HG03064 (cell line): ENCODE measurements around the gene SLC25A48.
"Not testable (repeated sequence)": the region's sequence is repeated elsewhere in the genome, so short reads cannot be mapped to it uniquely, and the experiment has no call there.

Experiments used
- ATAC-seq: cut with Tn5 transposase; IDR thresholded peaks from one replicate; pipeline ENCODE4 v1.9.1; 2021; ENCODE audit warnings: low read depth; ENCODE audit not compliant: unreplicated experiment

The SLC25A48 gene

GRCh38 chr5:135829681-135830383, 4.6 kb upstream of the SLC25A48 start:
- no peak for ATAC-seq

DNA sequence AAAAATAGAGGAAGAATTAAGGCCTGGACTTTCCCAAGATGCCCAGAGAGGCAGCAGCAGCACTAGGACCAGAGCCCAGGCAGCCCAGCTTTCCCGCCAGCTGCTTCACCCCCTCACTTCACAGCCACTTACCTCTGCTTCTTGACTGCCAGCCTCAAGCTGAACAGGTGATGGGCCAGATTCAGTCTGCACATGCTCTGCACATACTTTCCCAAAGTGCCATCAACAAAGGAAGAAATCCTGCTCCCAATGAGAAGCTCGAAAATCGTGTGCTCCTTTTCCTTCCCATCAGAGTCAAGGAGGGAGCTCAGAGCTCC, 4.1 kb upstream of the SLC25A48 start:
- no peak for ATAC-seq

- ATAC-seq: no peak
Measured at GRCh38 chr5:135830876-135831275, 3.6 kb upstream of the SLC25A48 start.

- ATAC-seq: no peak
Measured at GRCh38 chr5:135831439-135831838, 3.0 kb upstream of the SLC25A48 start.

- no peak for ATAC-seq
Measured at GRCh38 chr5:135831851-135832555, 2.5 kb upstream of the SLC25A48 start.

GRCh38 chr5:135832941-135833920, 1.2 kb upstream of the SLC25A48 start:
- ATAC-seq: no peak

DNA sequence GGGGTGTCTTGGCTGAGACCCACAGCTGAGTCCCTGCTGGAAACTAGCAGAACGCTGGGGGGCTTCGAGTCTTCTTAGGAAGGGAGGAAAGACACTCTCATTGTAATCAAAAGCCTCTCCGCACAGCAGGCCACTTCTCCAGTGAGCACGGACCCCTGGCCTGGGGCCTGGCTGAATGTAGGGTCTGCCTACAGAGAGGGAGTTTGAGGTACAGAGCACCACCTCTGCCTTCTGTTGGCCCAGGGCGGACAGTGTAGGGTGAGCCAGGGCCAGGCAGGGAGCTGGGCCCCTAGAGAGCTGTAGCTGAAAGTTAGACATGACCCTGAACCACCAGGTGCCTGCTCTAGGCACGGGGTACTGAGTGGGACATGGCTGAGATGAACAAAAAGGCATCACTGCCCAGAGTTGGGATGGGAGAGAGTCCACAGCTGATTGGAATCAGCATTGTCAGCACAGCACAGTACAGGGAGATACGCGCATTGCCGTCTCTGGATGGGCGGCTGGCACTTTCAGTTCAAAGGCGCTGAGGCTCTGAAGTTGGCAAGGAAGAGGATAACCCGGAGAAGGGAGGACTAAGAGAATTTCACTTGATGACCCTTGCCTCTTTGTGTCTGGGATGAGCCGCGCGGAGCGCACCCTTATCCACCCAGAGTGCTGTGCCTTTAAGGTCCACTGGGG, 363 bp upstream of the SLC25A48 start:
- no peak for ATAC-seq

- ATAC-seq: no peak
Measured at GRCh38 chr5:135835766-135836165, 1.3 kb downstream of the SLC25A48 start.

GRCh38 chr5:135838395-135838794, 3.9 kb downstream of the SLC25A48 start:
- not testable (repeated sequence) for ATAC-seq

- ATAC-seq: no peak
Measured at GRCh38 chr5:135839566-135839965, 5.1 kb downstream of the SLC25A48 start.

DNA sequence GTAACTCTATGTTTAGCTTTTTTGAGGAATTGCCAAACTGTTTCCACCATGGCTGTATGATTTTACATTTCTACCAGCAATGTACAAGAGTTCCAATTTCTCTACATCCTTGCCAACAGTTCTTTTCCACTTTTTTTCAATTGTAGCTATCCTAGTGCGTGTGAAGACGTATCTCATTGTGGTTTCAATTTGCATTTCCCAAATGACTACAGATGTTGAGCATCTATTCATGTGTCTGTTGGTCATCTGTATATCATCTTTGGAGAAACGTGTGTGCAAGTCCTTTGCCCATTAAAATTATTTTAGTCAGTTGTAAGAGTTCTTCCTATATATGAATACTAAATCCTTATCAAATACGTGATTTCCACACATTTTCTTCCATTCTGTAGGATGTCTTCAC, 6.5 kb downstream of the SLC25A48 start:
- ATAC-seq: no peak

- no peak for ATAC-seq
Measured at GRCh38 chr5:135842737-135843136, 8.3 kb downstream of the SLC25A48 start.

DNA sequence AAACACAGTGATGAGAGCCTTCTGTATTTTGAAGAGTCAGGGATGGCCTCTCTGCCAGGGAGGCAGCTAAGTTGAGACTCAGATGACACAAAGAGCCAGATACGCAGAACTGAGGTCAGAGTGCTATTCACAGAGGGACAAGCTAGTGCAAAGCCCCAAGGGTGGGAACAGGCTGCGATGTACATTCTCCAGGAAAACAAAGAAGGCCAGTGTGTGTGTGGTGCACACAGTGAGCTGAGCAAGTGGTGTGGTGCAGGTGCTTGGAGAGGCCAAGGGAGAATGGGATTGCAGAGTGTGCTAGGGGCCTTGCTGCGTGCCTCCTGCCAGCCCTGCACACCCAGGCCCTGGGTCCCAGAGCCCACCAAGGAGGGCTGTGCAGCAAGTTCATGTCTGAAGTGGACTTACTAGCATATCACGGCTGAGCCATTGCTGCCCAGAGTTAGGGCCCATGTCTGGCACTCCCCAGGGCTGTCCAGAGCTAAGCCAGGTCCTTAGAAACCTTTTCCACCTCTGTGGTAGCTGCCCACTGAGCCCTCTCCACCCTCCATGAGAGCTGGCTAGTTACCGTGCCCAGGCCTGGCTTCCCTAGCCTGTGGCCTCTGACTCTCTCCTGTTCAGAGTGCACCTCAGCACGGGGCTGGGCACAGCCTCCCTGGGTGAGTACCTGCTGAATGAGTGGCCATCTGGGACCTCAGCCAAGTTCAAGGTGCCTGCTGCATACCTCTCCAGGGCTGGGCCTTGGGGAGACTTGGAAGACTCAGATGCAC, 9.3 kb downstream of the SLC25A48 start:
- ATAC-seq: no peak

DNA sequence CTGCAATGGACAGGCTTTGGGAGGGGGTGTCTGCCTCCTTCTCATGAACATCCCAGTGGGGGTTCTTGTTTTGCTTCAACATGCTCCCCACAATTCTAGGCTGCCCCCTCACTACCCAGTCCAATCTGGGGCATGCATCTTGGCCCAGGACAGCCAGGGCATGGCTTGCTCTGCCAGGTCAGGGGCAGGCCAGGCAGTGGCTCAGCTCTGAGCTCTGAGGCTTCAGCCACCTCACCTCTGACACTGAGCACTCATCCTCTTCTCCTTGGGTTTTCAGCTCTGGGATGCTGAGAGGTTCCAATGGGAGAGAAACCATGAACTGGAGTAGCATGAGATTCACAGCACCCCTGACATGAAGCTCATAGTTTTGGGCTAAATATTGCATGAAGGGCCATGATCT, 11.8 kb downstream of the SLC25A48 start:
- ATAC-seq: no peak

- no peak for ATAC-seq
Measured at GRCh38 chr5:135847976-135848375, 13.5 kb downstream of the SLC25A48 start.

DNA sequence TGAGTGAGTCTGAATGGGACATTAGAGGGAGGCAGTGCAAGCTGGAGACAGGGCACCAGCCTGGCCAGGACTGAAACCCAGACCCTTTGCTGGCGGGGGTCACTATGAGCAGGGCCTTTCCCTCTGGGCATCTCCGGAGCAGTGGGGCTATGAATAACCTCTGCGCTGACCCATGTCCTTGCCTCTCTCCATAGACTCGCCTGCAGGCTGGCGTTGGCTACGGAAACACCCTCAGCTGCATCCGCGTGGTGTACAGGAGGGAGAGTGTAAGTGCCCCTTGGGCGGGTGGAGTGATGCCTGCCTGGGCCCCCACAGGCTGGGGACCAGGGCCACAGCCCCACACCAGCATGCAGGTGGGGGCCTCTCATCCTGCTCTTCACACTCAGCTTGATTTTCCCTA, 15.8 kb downstream of the SLC25A48 start:
- ATAC-seq: no peak

DNA sequence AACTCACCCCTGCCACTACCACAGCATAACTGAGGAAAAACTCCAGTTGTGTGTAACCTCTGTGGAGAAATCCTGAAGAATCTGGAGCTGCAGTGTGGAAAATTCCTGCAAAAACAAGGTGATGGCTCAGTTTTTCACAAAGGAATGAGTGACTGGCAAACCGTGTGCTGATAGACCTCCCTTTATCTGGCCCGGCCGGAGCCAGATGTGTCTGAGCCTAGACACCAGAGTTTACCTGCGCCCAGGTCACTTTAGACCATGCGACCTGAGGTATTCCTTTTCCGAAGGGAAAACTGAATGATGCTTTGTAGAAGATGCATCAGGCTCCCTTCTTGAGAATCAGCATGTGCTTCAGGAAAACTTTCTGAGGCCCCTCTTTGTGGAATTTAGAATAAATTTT, 16.2 kb downstream of the SLC25A48 start:
- ATAC-seq: no peak

DNA sequence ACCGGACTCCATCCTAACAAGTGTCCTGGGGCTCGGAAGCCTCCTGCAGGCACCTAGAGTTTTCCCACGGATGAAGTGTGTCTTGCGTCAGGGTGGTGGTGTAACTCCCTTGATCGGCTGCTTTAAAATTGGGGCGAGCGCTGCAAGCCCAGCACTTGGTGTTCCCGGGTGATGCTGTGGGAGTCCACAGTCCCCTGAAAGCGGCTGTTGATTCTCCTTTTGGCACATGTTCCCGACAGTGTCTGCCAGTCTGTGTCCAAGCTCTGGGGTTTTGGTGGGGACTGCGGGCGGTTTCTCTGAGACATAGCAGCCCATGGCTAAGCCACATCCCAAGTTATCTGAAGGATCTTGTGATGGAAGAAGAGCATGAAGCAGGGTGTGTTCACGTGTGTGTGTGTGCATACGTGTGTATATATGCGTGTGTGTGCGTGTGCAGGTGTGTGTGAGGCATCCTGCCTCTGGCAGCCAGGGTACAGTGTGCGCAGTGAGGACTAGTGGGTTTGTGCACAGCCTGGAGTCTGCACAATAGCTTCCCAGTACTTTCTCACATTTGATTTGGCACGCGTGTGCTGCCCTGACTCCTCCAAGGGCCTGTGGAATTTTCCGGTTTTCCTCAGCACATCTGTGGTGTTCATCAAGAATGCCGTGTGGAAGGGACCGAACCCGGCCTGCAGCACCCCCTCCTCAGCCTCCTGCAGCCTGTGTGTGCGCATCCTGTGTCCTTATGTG, 16.9 kb downstream of the SLC25A48 start:
- ATAC-seq: no peak
